Gastrocnemius medialis (tissue), 4 donors: ENCODE measurements around the gene SV2B. TPM values are rescaled to one million over a fixed set of nuclear protein-coding genes. Genes with fewer than 3 reads are reported as not detected.

Experiments
- ATAC-seq, 2 donors: fragments of 150-250 bp; one replicate each; pipeline ENCODE4 v1.9.1; 2016
- DNase-seq, 2 donors: peaks; one replicate each; pipeline ENCODE4 v3.0.0-alpha.2; 2019
- H3K27ac ChIP-seq, 4 donors: fragments of 200-600 bp; sonication (generic); 1 replicate in 1 of 4; 2 replicates in 3 of 4; pipeline ENCODE4 v1.5.1; 2016 to 2018; ENCODE audit warnings: mild to moderate bottlenecking in 2 of 4, moderate library complexity in 1 of 4
- H3K27me3 ChIP-seq, 3 donors: fragments of 200-600 bp; sonication (generic) in 2 of 3; 1 replicate in 1 of 3; 2 replicates in 2 of 3; pipeline versions ENCODE4 v1.5.1 to v1.6.0; 2016 to 2019; ENCODE audit warnings: mild to moderate bottlenecking in 1 of 3, moderate library complexity in 1 of 3
- H3K36me3 ChIP-seq, 2 donors: fragments of 200-600 bp; sonication (generic) in 1 of 2; one replicate each; pipeline ENCODE4 v1.5.1; 2017 to 2018
- H3K4me1 ChIP-seq, 2 donors: fragments of 200-600 bp; sonication (generic) in 1 of 2; one replicate each; pipeline ENCODE4 v1.5.1; 2016 to 2017; ENCODE audit warnings: mild to moderate bottlenecking in 2 of 2
- H3K4me3 ChIP-seq, 4 donors: fragments of 200-600 bp; sonication (generic) in 3 of 4; 1 replicate in 1 of 4; 2 replicates in 3 of 4; pipeline ENCODE4 v1.5.1; 2016 to 2019; ENCODE audit warnings: mild to moderate bottlenecking in 2 of 4
- H3K9me3 ChIP-seq, 3 donors: fragments of 200-600 bp; sonication (generic) in 2 of 3; 1 replicate in 1 of 3; 2 replicates in 2 of 3; pipeline ENCODE4 v1.5.1; 2016 to 2019
- POLR2A ChIP-seq, 2 donors: fragments of 450-650 bp; IDR thresholded peaks; one replicate each; pipeline ENCODE4 v1.6.1; 2017; ENCODE audit warnings: antibody characterized with exemption in 2 of 2, mild to moderate bottlenecking in 2 of 2, moderate library complexity in 2 of 2
- in situ Hi-C, 4 donors: fragments of 200-750 bp; cut with MboI; loops; one replicate each; pipeline versions ENCODE4 v1.15.0 to v1.8.0; 2017; ENCODE audit warnings: low sequenced_read_pairs in 4 of 4
- intact Hi-C: fragments of 100-400 bp; cut with DNase I; formaldehyde crosslinking; loops from one replicate; pipeline ENCODE4 v1.15.1; 2023; ENCODE audit warnings: low total_unique reads
- total RNA-seq, 4 donors: library from RNA; depleted of rRNA; stranded (reverse); fragments of >200 nt; gene quantifications; one replicate each; pipeline versions ENCODE4 v1.1.0 to v1.2.3, GENCODE V29; 2016
- TF ChIP-seq, protein P1 (sequence below), 5 experiments: fragments of 450-650 bp in 3 of 5; fragments of 200-600 bp in 2 of 5; sonication (generic) in 2 of 5; IDR thresholded peaks in 4 of 5; conservative IDR thresholded peaks in 1 of 5; 1 replicate in 4 of 5; 2 replicates in 1 of 5; pipeline ENCODE4 v1.5.1; 2016 to 2019; ENCODE audit warnings: antibody characterized with exemption in 5 of 5, mild to moderate bottlenecking in 3 of 5, moderate library complexity in 3 of 5

Gene SV2B
- total RNA-seq, 4 donors from 2014 or later = 0.36 to 0.89 (median 0.67) TPM

DNA sequence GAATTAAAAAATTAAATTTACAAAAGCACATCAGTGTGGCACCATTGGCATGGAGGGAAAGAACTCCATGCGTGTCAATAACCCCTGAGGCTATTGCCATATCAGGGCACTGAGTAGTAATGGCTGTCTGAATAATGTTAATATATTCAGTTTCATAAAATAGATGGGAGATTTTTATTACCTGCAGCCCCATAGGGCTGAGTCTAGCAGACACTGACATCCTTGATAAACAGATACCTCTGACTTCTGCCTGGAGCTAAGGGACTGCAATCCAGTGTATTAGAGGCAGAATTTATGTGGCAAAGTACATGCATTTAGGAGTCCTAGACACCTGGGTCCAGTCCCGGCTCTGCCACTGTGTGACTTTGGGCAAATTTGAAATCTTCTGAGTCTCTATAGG, 38.8 kb upstream of the SV2B start:
- in situ Hi-C loops = no loop called here
- peaks cover 4 to 12% (median 8%) of the 10 kb centered on the region in 3 donors for H3K27me3 ChIP-seq
- H3K4me3 ChIP-seq = no peak overlapping the region
- TF ChIP-seq, protein P1, sequence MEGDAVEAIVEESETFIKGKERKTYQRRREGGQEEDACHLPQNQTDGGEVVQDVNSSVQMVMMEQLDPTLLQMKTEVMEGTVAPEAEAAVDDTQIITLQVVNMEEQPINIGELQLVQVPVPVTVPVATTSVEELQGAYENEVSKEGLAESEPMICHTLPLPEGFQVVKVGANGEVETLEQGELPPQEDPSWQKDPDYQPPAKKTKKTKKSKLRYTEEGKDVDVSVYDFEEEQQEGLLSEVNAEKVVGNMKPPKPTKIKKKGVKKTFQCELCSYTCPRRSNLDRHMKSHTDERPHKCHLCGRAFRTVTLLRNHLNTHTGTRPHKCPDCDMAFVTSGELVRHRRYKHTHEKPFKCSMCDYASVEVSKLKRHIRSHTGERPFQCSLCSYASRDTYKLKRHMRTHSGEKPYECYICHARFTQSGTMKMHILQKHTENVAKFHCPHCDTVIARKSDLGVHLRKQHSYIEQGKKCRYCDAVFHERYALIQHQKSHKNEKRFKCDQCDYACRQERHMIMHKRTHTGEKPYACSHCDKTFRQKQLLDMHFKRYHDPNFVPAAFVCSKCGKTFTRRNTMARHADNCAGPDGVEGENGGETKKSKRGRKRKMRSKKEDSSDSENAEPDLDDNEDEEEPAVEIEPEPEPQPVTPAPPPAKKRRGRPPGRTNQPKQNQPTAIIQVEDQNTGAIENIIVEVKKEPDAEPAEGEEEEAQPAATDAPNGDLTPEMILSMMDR (IDR thresholded peaks at IDR 0.05 in 4 of 5, conservative IDR thresholded peaks at IDR 0.05 in 1 of 5) = no peak
- TF ChIP-seq POLR2A (IDR thresholded peaks at IDR 0.05) = no peak
- intact Hi-C loops = no loop called here
- H3K4me1 ChIP-seq = no peaks in the 10 kb centered on the region
- H3K9me3 ChIP-seq = no peaks in the 10 kb centered on the region
- no peak overlapping the region for H3K27ac ChIP-seq
- DNase-seq (no peak), ATAC-seq (no peak)
- no peaks in the 10 kb centered on the region for H3K36me3 ChIP-seq

DNA sequence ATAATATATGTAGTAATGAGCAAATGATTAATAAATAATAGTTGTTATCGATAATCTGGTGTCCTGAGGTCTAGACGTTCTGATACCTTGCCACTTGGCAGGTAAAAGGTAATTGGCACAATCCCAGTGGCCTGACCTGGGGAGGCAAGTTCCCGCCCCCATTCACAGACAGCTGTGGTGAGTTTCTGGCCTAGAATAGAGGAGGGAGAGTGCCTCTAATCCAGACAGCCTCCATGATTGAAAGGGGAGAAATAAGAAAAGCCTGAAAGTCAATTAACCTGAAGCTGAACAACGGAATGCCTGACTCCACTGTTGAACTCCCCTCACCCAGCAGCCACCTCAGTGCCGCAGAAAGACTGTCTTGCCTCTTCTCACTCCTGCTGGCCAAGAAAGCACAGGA, 38.1 kb upstream of the SV2B start:
- in situ Hi-C loops = no loop called here
- Histone ChIP-seq H3K9me3 (no peaks in the 10 kb centered on the region), H3K4me1 (no peaks in the 10 kb centered on the region), H3K27ac (no peak overlapping the region), H3K27me3 (peaks cover 4 to 12% (median 8%) of the 10 kb centered on the region in 3 donors), H3K36me3 (no peaks in the 10 kb centered on the region), H3K4me3 (no peak overlapping the region)
- ATAC-seq = no peak
- intact Hi-C loops = no loop called here
- DNase-seq = no peak
- TF ChIP-seq POLR2A (IDR thresholded peaks at IDR 0.05) = no peak
- TF ChIP-seq, protein P1 (IDR thresholded peaks at IDR 0.05 in 4 of 5, conservative IDR thresholded peaks at IDR 0.05 in 1 of 5) = no peak

DNA sequence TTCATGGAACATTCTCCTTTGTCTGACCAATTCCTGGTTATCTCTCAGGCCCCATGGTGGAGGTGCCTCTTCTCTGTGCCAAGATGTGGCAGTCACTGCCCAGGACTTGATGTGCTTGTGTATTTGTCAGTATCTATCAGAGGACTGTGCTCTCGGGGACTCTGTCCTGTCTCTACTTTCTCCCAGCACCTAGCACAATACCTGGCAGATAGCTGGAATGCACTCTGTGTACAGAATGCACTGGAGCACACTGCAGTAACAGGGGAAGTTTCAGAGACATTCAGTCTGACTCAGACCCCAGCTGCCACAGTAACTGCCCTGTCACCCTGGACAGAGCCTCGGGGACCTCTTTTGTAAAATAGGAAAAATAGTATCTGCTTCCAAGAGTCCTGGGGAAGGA, 34.6 kb upstream of the SV2B start:
- Histone ChIP-seq H3K4me1 (no peaks in the 10 kb centered on the region), H3K36me3 (no peaks in the 10 kb centered on the region), H3K27me3 (no peaks in the 10 kb centered on the region), H3K4me3 (no peak overlapping the region), H3K9me3 (no peaks in the 10 kb centered on the region), H3K27ac (no peak overlapping the region)
- ATAC-seq (no peak), DNase-seq (no peak)
- TF ChIP-seq, protein P1 (IDR thresholded peaks at IDR 0.05 in 4 of 5, conservative IDR thresholded peaks at IDR 0.05 in 1 of 5) = no peak
- no peak for TF ChIP-seq POLR2A (IDR thresholded peaks at IDR 0.05)
- in situ Hi-C loops (no loop called here), intact Hi-C loops (no loop called here)

DNA sequence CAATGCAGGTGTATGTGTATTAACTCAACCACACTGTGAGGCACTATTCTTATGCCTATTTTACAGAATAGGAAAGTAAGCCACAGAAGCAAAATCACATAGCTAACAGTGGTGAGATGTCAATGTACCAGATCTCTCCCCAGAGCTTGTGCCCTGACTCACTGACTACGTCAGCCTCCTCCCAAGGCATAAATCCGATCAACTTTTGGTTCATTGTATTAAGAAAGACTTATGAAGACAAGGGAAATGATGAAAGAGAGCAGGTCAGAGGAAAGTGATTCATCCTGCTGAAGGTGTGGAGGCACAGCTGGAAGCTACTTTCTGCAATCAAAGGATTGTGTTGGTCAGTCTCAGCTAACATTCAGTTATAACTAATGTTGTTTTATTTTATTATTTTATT, 33.0 kb upstream of the SV2B start:
- TF ChIP-seq, protein P1 (IDR thresholded peaks at IDR 0.05 in 4 of 5, conservative IDR thresholded peaks at IDR 0.05 in 1 of 5) = no peak
- TF ChIP-seq POLR2A (IDR thresholded peaks at IDR 0.05) = no peak

DNA sequence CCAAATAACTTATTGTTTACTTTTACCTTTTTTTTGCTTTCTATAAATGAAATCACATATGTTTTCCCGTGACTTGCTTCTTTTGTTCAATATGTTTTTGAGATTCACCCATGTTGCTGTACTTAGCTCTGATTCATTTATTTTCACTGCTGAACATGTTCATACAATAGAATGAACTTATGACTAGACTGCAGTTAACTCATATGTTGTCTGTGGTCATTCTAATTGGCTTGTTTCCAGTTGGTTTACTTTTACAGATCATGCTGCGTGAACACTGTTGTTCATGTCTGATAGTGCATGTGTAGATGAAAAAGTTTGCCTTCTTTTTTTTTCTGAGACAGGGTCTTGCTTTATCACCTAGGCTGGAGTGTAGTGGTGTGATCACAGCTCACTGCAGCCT, 31.6 kb upstream of the SV2B start:
- no peak for ATAC-seq
- peaks cover 0 to 7% (median 0%) of the 10 kb centered on the region in 3 donors for H3K27me3 ChIP-seq
- in situ Hi-C loops (no loop called here), intact Hi-C loops (no loop called here)
- H3K27ac ChIP-seq = no peak overlapping the region
- no peaks in the 10 kb centered on the region for H3K4me1 ChIP-seq
- no peak overlapping the region for H3K4me3 ChIP-seq
- no peaks in the 10 kb centered on the region for H3K9me3 ChIP-seq
- TF ChIP-seq POLR2A (IDR thresholded peaks at IDR 0.05) = no peak
- TF ChIP-seq, protein P1 (IDR thresholded peaks at IDR 0.05 in 4 of 5, conservative IDR thresholded peaks at IDR 0.05 in 1 of 5) = no peak
- no peaks in the 10 kb centered on the region for H3K36me3 ChIP-seq
- DNase-seq = no peak

More for the DNA sequence above, 33.0 kb upstream of the SV2B start:
- H3K4me1 ChIP-seq = no peaks in the 10 kb centered on the region
- H3K27me3 ChIP-seq = peaks cover 0 to 7% (median 0%) of the 10 kb centered on the region in 3 donors
- DNase-seq (no peak), ATAC-seq (no peak)
- no peak overlapping the region for H3K4me3 ChIP-seq
- H3K27ac ChIP-seq = no peak overlapping the region
- no peaks in the 10 kb centered on the region for H3K9me3 ChIP-seq
- intact Hi-C loops (no loop called here), in situ Hi-C loops (no loop called here)
- no peaks in the 10 kb centered on the region for H3K36me3 ChIP-seq
